ENCODE measurements around the gene MKKS. TPM values are rescaled to one million over a fixed set of nuclear protein-coding genes. Genes with fewer than 3 reads are reported as not detected.

MKKS gene
- total RNA-seq, 1 experiment from 2014 or later = 20.9 TPM

GRCh38 chr20:10468340-10468845 lies 34.4 kb upstream of the MKKS start:
- Mint-ChIP-seq H3K27ac (peak overlapping the region; percentile 88), H3K27me3 (ENCODE audit: low read depth) (no peaks in the 10 kb centered on the region), H3K4me3 (peak overlapping the region; percentile 22), H3K9me3 (peaks cover 6% of the 10 kb centered on the region), H3K36me3 (peaks cover 9% of the 10 kb centered on the region), H3K4me1 (peaks cover 83% of the 10 kb centered on the region)
- CTCF ChIA-PET = interaction anchor here (0.6 to 2.1 kb wide), 7 partner anchors 10 to 1550 kb away, joined by 3 to 11 read pairs (median 3); no protein-coding TSS in a partner anchor
- POLR2A ChIA-PET = interaction anchor here (1.9 kb wide), 1 partner anchor 34 kb away, joined by 9 read pairs; the partner anchor contains the start of gene MKKS
- DNase-seq (ENCODE audit: low spot score) (no peak), ATAC-seq (no peak)
- TF ChIP-seq ELF4 (CRISPR knock-in tag; IDR thresholded peaks at IDR 0.05; ENCODE audit: low read depth) = no peak
- TF ChIP-seq TEAD4 (CRISPR knock-in tag; IDR thresholded peaks at IDR 0.05) = no peak
- no peak for TF ChIP-seq ZNF263 (CRISPR knock-in tag; IDR thresholded peaks at IDR 0.05; ENCODE audit: low read depth)
- TF ChIP-seq AFF4 (CRISPR knock-in tag; IDR thresholded peaks at IDR 0.05; ENCODE audit: borderline replicate concordance) = no peak
- no peak for TF ChIP-seq MYBL2 (CRISPR knock-in tag; IDR thresholded peaks at IDR 0.05)
- TF ChIP-seq NR2C2 (CRISPR knock-in tag; IDR thresholded peaks at IDR 0.05) = no peak
- no peak for TF ChIP-seq OVOL2 (CRISPR knock-in tag; IDR thresholded peaks at IDR 0.05; ENCODE audit: borderline replicate concordance)
- TF ChIP-seq ZNF416 (CRISPR knock-in tag; IDR thresholded peaks at IDR 0.05) = no peak
- TF ChIP-seq IRF2 (CRISPR knock-in tag; IDR thresholded peaks at IDR 0.05; ENCODE audit: borderline replicate concordance, low read depth) = no peak
- TF ChIP-seq TEAD1 (CRISPR knock-in tag; IDR thresholded peaks at IDR 0.05) = no peak
- TF ChIP-seq SMAD3 (CRISPR knock-in tag; IDR thresholded peaks at IDR 0.05; ENCODE audit: borderline replicate concordance) = no peak
- TF ChIP-seq CREB1 (CRISPR knock-in tag; IDR thresholded peaks at IDR 0.05) = no peak
- TF ChIP-seq HMGA2 (CRISPR knock-in tag; IDR thresholded peaks at IDR 0.05) = no peak
- no peak for TF ChIP-seq NFATC4 (CRISPR knock-in tag; IDR thresholded peaks at IDR 0.05)
- no peak for TF ChIP-seq ESRRA (CRISPR knock-in tag; IDR thresholded peaks at IDR 0.05; ENCODE audit: borderline replicate concordance)
- TF ChIP-seq NFE2L1 (CRISPR knock-in tag; IDR thresholded peaks at IDR 0.05) = no peak
- no peak for TF ChIP-seq NR3C1 (CRISPR knock-in tag; conservative IDR thresholded peaks at IDR 0.05; ENCODE audit: low read depth)
- no peak for TF ChIP-seq ZNF671 (CRISPR knock-in tag; IDR thresholded peaks at IDR 0.05)
- no peak for TF ChIP-seq KAT7 (CRISPR knock-in tag; IDR thresholded peaks at IDR 0.05; ENCODE audit: borderline replicate concordance)
- TF ChIP-seq, protein P1, sequence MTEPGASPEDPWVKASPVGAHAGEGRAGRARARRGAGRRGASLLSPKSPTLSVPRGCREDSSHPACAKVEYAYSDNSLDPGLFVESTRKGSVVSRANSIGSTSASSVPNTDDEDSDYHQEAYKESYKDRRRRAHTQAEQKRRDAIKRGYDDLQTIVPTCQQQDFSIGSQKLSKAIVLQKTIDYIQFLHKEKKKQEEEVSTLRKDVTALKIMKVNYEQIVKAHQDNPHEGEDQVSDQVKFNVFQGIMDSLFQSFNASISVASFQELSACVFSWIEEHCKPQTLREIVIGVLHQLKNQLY (CRISPR knock-in tag; IDR thresholded peaks at IDR 0.05) = no peak

DNA sequence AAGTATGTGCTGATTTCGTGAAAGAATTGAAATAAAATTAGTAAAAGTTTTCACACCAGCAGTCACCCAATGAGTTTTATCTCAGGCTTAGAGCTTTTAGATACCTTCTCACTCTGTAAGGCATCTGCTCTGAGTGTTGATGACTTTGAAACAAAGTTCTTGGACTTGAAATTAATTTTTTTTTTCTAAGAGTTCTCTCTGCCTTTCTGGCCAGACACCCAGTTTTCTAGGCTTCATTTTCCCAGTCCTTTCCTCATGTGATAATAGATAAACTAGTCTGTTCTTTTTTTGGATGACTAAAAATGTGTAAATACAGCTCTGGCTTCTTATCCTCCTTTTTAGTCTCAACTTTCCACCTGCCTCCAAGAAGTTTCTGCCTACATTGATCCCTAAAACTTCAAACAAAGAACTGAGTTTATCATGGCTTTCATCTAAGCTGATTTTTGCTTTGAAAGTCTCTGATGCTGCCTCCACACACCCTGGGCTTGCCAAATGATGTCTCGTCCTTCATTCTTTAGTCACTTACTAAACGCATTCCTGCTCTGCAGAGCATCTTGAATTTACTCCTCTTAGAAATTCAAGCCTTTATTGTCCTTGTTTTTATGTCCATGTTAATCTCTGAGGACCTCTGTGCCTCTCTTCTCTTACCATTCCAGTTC lies 33.8 kb upstream of the MKKS start:
- H3K4me1 Mint-ChIP-seq = peaks cover 83% of the 10 kb centered on the region
- DNase-seq (ENCODE audit: low spot score) (no peak), ATAC-seq (no peak)
- peaks cover 12% of the 10 kb centered on the region for H3K9me3 Mint-ChIP-seq
- no peak for TF ChIP-seq NFATC4 (CRISPR knock-in tag; IDR thresholded peaks at IDR 0.05)
- no peak for TF ChIP-seq NR1H2 (CRISPR knock-in tag; IDR thresholded peaks at IDR 0.05)
- no peak for TF ChIP-seq SMAD3 (CRISPR knock-in tag; IDR thresholded peaks at IDR 0.05; ENCODE audit: borderline replicate concordance)
- no peak for TF ChIP-seq ZNF317 (CRISPR knock-in tag; IDR thresholded peaks at IDR 0.05; ENCODE audit: borderline replicate concordance, low read depth)
- ChIA-PET POLR2A (interaction anchor here (0.5 to 1.9 kb wide), 2 partner anchors 19 to 34 kb away, joined by 4 to 9 read pairs; partner anchors contain the start of gene MKKS), CTCF (interaction anchor here (0.6 to 2.1 kb wide), 6 partner anchors 11 to 1549 kb away, joined by 3 to 11 read pairs (median 7); no protein-coding TSS in a partner anchor)
- H3K4me3 Mint-ChIP-seq = peak overlapping the region; percentile 22
- H3K36me3 Mint-ChIP-seq = peaks cover 15% of the 10 kb centered on the region
- H3K27me3 Mint-ChIP-seq (ENCODE audit: low read depth) = no peaks in the 10 kb centered on the region
- H3K27ac Mint-ChIP-seq = peak overlapping the region; percentile 99

Measured in WTC11 (cell line).